Measurements from ENCODE around the gene LMNA.
"Not testable (repeated sequence)": the region's sequence is repeated elsewhere in the genome, so short reads cannot be mapped to it uniquely, and the experiment has no call there.

LMNA gene

DNA sequence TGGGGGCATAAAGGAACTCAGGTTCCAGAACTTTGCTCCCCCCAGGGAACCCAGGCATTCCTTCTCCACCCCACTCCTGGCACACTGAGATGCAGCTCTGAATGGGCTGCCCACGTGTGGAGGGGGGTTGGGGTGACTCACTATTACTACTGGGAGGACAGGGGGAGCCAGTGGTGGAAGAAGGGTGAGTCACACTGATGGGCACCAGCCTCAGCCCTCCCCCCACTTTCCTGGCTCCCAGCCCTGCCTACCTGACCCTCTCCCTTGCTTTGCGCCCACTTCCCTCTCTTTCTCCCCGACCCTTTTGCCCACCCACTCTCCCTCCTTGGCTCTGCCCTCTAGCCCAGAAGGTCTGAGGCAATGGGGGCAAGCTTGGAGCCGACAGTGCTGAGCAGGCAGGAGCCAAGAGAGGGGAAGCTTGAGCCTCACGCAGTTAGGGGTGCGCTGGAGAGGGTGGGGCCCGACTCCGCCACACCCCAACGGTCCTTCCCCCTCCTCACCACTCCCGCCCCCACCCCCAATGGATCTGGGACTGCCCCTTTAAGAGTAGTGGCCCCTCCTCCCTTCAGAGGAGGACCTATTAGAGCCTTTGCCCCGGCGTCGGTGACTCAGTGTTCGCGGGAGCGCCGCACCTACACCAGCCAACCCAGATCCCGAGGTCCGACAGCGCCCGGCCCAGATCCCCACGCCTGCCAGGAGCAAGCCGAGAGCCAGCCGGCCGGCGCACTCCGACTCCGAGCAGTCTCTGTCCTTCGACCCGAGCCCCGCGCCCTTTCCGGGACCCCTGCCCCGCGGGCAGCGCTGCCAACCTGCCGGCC is at the start of gene LMNA:
Gene LMNA, plus strand, starts transcription at position 611 of the 818 bp plus-strand sequence. CDS start 208 bp downstream, outside the sequence.
- peak; percentile 55 to 59 for DNase-seq (ENCODE audit: low read depth in 1 of 2, low spot score in 1 of 2)

DNA sequence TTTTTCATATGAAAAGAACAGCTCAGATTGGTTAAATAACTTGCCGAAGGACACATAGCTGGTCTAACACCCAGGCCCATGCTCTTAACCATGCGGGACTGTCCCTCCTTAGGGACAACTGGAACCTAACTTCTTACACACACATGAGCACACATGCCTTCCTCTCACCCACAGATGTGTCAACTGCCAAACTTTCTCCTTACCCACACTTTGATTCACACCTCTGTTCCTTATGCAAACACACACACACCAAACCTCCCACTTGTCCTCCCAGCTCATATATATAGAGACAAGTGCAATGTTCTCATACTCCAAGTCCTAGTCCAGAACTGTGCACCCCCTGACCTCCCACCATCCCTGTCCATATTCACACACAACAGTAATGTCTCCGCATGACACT is 49.3 kb upstream of the LMNA start:
- DNase-seq (ENCODE audit: low read depth in 1 of 2, low spot score in 1 of 2), result no peak

DNA sequence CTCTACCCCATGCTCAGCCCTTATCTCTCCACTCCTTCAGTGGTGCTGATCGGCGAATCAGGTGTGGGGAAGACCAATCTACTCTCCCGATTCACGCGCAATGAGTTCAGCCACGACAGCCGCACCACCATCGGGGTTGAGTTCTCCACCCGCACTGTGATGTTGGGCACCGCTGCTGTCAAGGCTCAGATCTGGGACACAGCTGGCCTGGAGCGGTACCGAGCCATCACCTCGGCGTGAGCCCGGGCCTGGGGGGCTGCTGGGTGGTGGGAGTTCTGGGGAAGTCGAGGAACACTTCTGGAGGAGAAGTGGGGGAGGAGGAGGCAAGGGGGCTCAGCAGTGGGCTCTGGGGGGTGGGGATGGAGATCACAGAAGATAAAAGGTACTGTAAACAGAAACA is 48.6 kb upstream of the LMNA start:
- DNase-seq (ENCODE audit: low read depth in 1 of 2, low spot score in 1 of 2), result no peak

DNA sequence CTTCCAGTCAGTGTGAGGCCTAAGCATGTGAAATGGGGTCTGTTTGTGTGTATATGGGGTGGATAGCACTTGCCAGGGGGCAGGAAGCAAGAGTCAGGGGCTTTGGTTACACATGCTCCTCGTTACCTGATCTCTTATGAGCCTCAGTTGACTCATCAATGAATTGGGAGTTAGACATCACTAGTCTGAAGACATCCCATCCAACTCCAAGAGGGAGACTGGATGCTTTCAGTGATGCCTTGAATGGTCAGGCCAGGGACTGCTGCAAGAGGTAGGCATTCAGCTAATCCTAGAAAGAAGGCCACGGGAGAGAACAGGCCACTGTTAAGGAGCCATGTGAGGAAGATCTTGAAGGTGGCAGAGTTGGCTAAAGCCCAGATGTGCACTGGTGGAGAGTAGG is 47.2 kb upstream of the LMNA start:
- no peak for DNase-seq (ENCODE audit: low read depth in 1 of 2, low spot score in 1 of 2)

DNA sequence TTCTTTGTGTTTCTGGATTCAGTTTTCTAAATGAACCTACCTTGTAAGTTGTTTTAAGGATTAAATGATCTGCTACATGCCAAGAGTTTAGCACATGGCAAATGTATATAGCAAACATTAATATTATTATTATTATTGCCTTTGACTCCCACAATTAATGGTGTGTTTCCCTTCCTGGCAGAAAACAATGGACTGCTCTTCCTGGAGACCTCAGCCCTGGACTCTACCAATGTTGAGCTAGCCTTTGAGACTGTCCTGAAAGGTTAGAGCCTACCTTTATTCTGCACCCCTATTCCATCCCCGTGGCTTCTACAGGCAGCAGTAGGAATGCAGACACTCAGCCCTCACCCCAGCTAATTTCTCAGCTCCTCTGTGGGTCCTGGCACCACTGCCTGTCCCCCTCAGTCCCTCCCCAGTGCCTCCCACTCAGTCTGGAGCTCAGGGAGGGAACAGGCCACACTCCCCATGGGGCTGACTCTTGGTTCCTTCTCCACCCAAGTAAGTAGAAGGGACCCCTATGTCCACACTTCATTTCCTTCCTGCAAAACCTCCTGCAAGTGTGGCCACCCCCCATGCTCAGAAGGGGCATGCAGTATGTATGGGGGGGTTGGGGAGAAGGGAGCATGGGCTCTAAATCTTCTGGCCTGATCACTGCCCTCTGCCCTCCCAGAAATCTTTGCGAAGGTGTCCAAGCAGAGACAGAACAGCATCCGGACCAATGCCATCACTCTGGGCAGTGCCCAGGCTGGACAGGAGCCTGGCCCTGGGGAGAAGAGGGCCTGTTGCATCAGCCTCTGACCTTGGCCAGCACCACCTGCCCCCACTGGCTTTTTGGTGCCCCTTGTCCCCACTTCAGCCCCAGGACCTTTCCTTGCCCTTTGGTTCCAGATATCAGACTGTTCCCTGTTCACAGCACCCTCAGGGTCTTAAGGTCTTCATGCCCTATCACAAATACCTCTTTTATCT is 44.7 kb upstream of the LMNA start:
- DNase-seq (ENCODE audit: low read depth in 1 of 2, low spot score in 1 of 2), result no peak

DNA sequence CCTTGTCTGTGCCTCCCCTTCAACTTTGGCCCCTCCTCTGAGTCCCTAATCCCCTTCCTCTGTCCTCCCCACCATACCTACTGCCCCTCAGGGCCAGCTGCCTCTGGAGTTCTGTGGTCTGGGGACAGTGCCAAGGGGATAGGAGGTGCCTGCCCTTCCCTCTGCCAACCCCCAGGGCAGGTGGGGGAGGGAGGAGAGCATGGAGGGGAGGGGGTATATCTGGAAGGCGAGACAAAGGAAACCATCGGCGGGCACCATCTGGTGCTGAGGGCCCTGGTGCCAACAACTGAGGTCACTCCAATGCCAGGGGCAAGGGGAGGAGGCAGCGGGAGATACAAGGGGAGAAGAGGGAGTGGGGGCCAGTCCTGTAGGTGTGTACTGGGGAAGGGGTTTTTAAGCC is 44.0 kb upstream of the LMNA start:
- no peak for DNase-seq (ENCODE audit: low read depth in 1 of 2, low spot score in 1 of 2)

DNA sequence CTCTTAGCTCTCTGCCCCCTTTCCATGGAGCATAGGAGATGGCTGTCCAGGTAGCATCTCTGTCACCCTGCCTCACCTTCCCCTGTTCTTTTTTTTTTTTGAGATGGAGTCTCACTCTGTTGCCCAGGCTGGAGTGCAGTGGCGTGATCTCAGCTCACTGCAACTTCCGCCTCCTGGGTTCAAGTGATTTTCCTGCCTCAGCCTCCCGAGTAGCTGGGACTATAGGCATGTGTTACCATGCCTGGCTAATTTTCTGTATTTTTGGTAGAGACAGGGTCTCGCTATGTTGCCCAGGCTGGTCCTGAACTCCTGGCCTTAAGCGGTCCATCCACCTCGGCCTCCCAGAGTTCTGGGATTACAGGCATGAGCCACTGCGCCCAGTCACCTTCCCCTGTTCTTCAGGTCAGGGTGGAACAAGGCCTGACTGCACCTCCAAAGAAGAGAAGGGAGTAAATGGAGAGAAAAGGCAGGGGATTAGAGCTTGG is 43.1 kb upstream of the LMNA start:
- DNase-seq (ENCODE audit: low read depth in 1 of 2, low spot score in 1 of 2), result not testable (repeated sequence)

DNA sequence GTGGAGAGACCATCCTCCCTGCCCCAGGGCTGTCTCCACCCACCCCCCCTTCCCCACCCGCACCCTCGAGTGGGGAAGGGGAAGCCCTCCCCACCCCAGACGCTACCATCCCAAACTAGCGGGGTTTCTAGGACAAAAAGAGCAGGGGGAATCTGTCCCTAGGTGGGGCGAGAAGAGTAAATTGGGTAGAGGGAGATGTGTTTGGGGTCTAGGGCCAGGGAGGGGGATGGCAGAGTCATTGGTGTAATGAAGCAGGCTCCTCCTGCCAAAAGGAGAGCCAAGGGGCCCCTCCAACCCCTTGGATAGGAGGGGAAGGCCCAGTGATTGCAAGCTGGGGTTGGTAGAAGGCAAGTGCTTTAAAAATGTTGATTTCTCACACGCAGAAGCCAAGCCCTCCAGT is 42.3 kb upstream of the LMNA start:
- DNase-seq (ENCODE audit: low read depth in 1 of 2, low spot score in 1 of 2), result no peak

DNA sequence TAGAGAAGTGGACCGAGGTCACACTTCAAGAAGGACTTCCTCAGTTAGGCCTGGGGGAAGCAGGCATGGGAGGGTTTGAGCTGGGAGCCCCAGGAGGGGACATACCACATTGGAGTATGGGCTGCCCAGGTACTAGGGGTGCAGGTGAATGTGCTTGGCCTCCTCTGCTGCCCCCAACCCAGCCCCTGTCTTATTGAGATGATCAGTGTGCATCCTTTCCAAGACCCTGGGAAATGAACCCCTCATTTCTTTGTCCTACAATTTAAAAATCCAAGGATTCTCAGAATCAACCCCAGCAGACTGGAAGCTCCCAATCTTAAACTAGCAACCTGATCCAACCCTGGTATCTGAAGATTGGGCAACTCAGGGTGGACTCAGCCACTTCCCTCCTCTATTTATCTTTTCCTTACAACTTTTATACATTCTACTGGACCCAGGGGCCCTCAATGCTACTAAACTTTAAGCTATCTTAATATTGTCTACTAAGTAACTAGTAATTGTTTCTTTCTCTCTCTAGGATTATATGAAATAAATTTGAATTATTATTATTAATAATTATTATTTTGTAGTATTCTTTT is 41.3 kb upstream of the LMNA start:
- no peak for DNase-seq (ENCODE audit: low read depth in 1 of 2, low spot score in 1 of 2)

DNA sequence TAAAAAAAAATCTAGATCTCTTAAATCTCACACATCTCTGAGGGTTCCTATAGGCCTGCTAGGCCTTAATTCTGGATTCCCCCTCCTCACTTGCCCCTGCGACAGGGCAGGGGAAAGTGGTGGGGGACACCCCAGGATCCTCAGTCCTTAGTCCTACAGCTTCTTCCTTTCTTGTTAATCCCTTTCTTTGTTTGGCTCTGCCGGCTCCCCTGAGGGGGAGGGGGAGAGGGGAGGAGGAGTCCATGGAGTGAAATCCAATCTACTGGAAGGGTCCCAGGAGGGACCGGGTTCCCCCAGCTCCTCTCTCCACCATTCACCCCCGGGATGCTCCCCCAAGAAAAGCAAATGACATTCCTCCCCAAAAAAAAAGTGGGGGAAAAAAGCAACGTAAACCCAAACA is 40.8 kb upstream of the LMNA start:
- no peak for DNase-seq (ENCODE audit: low read depth in 1 of 2, low spot score in 1 of 2)

DNA sequence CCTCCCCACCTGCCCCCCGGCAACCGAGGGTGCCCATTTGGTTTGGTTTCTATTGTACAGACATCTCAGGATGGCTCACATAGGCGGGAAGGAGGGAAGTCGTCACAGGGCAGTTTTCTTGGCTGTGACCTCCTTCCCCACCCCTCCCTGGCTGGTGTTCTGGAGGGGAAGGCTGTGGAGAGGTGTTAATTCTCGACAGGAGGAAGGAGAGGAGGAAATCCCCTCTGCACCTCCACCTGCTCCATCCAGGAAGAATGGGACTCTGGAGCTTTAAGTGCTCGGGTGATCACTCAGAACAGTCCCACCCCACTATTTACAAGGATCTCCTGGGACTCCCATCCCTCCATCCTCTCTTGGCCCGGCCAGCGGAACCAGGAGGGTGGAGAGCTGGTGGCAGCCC is 39.9 kb upstream of the LMNA start:
- DNase-seq (ENCODE audit: low read depth in 1 of 2, low spot score in 1 of 2), result no peak

DNA sequence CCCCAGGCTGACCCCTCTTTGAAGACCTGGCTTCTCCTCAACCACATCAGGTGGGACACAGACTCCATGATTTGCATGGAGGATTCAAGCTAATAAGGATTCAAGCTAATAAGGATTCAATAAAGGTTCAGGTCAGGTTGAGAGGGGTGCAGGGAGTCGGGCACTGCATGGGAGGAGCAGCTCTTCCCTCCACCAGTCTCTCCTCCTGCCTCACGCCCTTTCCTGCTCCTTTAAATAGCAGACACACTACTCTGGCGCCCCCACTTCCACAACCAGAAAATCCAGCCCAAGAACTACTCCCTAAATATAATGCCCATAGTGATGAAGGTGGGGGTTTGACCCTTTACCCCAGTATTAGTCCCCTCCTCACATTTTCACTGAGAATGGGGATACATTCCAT is 39.3 kb upstream of the LMNA start:
- DNase-seq (ENCODE audit: low read depth in 1 of 2, low spot score in 1 of 2), result no peak

DNA sequence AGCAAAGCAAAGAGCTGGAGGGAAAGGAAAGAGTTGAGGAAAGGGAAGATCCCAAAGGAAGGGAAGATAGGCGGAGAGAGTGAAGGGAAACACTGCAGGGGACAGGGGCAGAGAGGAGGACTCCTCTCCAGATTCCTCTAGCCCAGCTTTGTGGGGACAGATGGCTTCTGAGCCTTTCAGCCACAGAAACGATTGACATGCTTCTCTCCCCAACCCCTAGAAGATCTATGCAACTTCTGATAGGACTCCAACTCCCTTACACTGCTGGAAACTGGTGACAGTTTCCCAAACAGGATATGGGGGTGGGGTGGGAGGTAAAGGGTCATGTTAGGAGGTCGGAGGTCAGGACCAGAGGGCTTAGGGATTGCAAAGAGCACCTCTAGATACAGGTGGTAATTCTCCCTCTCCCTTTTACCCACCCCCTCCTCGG is 38.7 kb upstream of the LMNA start:
- DNase-seq (ENCODE audit: low read depth in 1 of 2, low spot score in 1 of 2), result no peak

DNA sequence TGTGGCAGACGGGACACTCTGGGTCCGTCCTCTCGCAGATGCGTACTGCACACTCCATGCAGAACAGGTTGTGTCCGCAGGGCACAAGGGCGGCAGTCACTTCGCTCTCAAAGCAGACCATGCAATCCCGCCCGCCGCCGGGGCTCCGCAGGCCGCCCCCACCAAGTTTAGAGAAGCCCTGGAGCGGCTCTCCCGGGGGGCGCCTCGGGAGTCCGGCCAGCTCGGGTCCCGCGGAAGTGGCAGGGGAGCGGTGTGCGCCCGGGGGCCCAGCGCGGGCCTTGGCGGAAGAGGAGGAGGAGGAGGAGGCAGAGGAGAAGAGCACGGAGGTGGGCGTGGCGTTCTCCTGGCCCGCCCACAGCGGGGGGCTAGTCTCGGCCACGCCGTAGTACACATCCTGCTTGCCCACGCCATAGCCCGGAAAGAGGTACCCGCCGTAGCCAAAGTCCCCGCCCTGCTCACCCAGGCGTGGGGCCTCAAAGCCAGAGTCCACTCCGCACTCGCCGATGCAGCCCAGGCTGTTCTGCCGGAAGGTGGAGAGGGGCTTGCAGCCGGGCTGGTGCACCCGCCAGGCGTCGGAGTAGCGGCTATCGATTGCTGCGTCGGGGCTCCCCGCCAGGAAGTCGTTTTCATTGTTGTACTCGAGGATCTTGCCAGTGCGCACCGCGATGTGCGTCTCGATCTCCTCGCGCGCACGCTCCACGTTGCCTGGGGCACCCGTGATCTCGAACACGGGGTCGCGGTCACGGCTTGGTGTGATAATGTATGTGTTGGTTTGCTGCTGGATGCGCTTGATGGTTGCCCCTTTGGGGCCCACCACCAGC is 37.7 kb upstream of the LMNA start:
- no peak for DNase-seq (ENCODE audit: low read depth in 1 of 2, low spot score in 1 of 2)

DNA sequence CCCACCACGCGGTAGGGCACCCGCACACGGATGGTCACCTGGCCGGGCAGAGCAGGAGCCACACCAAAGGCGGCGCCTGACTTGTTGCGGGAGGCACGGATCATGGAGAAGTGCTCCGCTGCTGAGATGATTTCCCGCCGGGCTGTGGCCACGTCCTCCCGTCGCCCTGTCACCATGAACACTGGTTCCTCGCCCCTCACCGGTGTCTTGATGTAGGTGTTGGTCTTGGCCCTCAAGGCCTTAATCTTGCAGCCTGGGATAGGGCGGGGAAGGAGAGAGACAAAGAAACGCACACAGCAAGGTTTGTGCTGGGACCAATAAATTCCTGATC is 37.1 kb upstream of the LMNA start:
- DNase-seq (ENCODE audit: low read depth in 1 of 2, low spot score in 1 of 2), result no peak

DNA sequence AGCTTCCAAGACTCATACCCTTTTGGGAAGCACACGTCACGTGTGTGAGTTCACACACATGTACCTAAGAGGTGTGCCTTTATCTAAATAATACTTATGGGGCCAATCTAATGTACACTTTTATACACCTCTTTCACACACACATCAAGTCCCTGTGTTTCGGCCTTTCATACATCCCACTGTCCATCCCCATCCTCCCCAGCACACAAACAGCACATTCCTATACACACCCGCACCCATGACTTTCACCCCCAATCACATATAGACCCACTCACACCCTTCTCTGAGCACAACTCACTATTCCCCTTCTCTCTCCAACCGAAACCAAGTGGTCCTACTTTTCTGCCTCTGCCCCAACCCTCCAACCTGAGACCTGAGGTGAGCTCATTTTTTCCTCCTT is 35.8 kb upstream of the LMNA start:
- no peak for DNase-seq (ENCODE audit: low read depth in 1 of 2, low spot score in 1 of 2)

DNA sequence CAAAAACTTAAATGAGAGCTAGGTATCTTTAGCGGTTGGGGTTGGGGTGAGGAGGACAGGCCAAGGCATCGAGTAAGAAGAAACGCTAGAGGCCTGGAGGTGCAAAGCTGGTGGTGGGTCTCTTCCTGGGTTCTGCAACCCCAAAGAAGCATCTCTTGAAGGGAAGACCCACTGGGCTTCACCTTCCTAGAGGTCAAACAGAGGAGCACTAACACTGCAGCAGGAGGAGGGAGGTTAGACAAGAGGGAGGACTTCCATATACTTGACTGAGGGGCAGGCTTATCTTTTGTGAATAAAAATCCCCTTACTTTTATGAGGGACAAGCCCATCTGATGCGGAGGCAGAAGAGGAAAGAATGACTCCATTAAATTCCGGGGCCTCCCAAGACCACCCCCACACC is 34.7 kb upstream of the LMNA start:
- DNase-seq (ENCODE audit: low read depth in 1 of 2, low spot score in 1 of 2), result no peak

DNA sequence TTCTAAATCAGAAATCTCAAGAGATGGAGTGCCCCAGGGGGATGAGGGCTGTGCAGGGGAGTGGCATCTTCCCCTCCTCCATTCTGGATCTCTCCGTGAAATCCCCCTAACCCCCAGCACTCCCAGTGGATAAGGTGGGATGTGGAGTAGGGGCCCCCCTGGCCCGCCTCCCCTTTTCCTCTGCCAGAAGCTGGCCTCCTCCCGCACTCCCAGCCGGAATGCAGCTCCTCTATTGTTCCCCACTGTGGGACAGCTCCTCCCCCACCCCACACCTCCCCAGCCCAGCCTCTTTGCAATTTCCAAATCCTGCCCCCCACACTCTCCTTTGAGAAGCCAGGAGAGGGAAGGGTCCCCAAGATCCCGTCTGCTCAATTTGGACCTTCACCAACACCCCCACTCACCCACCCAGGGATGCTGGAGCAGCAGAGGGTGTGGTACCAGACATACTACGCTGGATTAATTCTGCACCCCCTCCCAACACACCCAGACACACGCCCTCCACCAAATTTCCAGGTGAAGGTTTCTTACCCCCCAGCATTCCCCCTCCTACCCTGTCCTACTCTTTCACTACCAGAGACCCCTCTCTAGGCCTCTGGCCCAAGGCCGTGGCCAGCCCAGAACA is 34.2 kb upstream of the LMNA start:
- no peak for DNase-seq (ENCODE audit: low read depth in 1 of 2, low spot score in 1 of 2)

DNA sequence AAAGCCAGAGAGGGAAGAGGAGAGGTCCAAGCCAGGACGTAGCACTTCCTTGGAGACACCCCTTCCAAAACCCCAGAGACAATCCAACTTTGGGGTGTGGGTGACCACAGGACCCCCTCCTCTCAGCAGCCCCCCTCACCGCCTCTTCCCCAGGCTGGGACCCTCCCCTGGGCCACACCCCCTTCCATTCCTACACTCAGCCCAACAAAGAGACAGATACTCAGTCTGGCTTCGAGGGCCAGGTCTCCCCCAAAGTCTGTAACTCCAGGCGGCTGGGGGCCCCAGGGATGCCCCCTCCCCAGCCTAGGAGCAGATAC is 33.7 kb upstream of the LMNA start:
- DNase-seq (ENCODE audit: low read depth in 1 of 2, low spot score in 1 of 2), result no peak

DNA sequence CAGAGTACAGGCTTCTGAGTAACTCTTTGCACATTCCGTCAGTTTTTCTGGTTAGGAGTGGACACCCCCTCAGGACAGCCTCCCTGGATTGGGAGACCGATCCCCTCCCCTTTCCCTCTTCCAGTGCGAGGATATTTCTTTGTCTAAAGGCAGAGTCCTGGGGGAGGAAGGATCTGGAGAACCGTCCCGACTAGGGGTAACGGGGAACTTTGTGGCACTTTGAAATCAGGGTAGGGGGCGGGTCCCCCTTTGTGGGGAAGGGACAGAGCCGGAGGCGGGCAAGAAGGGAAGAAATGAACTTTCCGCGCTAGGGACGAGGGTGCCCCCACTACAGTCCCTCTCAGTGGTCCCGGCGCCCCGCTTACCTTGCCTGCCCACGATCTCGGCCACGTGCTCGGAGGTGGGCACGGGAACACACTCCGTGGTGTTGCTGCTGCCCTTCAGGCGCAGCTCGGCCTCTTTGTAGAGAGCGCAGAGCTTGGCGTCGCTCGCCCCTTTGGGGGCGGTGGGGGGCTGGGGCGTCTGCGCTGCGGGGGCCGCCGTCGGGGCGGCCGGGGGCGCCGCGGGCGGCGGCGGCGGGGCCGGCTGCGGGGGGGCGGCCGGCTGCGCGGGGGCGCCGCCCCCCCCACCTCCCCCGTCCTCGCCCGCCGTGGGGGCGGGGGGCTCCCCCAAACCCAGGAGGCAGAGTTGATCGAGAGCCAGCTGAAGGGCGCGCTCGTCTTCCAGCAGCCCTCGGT is 33.2 kb upstream of the LMNA start:
- DNase-seq (ENCODE audit: low read depth in 1 of 2, low spot score in 1 of 2), result no peak
